Activated CD4-positive, alpha-beta T cell treated with anti-CD3 and anti-CD28 coated beads for 48 hours (primary cell): ENCODE results near the gene ZNF598.
A peak's percentile ranks its signal among the peaks of the same experiment; 100 is the strongest.

ENCODE experiments used
- DNase-seq: peaks from one replicate; pipeline ENCODE4 v3.0.0-alpha.2; 2020

Gene ZNF598

DNA sequence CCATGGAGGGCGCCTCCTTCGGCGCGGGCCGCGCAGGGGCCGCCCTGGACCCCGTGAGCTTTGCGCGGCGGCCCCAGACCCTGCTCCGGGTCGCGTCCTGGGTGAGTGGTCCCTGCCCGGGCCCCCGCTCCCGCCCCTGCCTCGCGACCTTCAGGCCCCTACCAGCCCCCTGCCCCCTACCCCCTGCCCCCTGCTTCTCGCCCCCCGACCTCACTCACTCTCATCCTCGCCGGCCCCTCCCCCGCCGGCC lies 19.6 kb downstream of the ZNF598 start:
- DNase-seq: no peak

- no peak for DNase-seq
Observed at GRCh38 chr16:1989209-1990100, 20.2 kb downstream of the ZNF598 start, which contains the start of gene SYNGR3. SYNGR3 (plus strand) TSS chr16:1989970; CDS start chr16:1990103, 133 bp downstream.

- DNase-seq: no peak
Observed at GRCh38 chr16:1987198-1987597, 22.4 kb downstream of the ZNF598 start.

DNA sequence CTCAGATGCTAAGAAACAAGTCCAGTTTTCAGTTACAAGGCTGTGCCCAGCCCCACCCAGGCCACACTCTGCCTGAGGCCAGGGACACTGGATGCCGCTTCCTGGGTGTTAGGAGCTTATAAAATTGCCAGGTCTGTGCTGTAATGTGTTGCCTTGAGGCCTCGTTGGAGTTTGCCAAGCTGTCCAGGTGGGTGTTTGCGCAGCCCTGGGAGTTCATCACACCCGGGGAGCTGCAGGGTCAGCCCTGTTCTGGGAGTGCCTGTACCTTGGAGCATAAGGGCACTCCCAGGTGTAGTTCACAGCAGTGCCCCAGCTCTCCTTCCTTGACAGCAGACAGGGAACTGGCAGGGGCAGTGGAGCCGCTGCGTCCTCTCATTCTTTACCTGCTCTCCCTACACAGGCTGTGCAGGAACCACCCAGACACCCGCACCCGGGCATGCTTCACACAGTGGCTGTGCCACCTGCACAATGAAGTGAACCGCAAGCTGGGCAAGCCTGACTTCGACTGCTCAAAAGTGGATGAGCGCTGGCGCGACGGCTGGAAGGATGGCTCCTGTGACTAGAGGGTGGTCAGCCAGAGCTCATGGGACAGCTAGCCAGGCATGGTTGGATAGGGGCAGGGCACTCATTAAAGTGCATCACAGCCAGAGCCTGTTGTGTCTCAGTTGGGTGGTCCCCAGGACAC lies 24.0 kb downstream of the ZNF598 start:
- DNase-seq: no peak

DNA sequence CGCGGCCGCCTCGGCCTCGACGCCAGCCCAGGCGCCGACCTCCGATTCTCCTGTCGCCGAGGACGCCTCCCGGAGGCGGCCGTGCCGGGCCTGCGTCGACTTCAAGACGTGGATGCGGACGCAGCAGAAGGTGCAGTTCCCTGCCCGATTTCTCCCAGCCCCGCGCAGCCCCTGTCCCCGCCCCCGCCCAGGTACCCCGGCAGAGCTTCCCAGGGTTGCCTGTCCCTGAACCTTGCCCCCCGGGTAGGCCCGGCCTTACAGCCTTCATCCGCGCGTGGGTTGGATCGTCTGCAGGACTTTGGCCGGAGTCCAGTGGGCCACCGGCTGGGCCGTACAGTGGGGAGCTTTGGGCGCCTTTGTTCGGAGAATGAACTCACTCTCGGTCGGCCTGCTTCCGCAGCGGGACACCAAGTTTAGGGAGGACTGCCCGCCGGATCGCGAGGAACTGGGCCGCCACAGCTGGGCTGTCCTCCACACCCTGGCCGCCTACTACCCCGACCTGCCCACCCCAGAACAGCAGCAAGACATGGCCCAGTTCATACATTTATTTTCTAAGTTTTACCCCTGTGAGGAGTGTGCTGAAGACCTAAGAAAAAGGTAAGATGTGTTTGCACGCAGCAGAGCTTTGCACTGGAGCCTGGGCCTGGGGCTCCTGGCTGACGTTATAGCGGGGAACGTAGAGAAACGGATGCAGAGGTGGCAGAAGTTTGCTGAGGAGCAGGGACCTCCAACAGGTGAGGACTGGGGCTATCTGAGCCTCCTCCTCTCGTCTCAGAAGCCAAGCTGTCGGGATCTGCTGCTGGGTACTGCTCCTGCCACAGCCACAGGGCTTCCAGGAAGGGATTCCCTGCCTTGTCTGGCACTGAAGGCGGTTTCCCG lies 25.0 kb downstream of the ZNF598 start:
- DNase-seq: no peak

DNA sequence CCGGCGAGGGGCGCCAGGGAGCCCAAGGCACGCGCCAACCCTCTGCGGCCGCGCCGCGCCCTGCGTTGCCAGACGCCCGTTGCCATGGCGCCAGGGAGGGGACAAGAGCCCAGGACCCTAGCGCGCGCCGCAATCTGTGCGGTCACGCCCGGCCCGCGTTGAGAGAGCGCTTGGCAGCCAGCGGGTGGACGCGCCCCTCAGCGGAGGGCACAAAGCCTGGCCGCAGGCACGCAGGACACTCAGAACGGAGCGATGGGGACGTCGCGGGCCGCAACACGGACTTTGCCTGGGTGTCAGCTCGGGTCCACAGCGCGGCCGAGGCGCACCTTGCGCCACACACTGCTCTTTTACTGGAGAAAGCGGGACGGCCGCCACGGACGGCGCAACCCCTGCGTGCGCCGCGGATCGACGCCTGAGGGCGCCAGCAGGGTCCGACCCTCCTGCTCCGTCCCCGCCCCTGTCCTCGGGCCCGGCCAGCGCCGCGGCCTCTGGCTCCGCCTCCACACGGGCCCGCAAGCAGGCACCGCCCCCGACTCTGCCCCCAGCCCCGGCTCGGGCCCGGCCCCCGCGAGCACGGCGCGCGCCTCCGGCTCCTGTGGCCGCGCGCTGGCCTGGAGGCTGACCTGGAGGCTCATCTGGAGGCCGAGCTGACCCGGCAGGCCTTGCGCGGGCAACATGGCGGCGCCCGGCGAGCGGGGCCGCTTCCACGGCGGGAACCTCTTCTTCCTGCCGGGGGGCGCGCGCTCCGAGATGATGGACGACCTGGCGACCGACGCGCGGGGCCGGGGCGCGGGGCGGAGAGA lies 25.9 kb downstream of the ZNF598 start, which contains the start of gene GFER:
GFER (plus strand) TSS at position 650 of the 803 bp plus-strand sequence; CDS start at position 676, 26 bp downstream.
- peak; percentile 77 for DNase-seq

DNA sequence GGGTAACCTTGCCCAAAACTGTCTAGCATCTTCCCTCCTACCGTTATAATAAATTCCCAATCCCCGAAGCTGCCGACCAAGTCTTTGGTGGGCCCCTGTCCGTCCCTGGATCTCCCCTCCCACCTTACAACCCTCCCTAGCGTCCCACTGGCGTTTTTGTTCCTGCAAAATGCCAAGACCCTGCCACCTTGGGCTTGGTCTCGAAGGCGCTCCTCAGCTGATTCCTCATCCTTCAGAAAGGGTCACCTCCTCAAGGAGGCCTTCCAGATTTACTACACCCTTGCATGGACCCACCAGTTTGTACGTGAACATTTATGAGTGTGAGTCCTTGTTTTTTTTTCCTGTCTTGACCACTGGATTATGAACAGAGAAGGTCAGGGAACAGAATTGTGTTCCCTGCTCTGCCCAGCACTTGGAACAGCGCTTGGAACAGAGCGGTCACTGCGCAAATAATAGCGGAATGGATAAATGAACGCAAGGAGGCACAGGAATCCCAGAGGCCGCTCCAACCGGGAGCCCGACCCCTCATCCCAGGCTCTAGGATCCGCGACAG lies 26.6 kb downstream of the ZNF598 start:
- no peak for DNase-seq

- no peak for DNase-seq
Observed at GRCh38 chr16:1982013-1982433, 27.6 kb downstream of the ZNF598 start.

DNA sequence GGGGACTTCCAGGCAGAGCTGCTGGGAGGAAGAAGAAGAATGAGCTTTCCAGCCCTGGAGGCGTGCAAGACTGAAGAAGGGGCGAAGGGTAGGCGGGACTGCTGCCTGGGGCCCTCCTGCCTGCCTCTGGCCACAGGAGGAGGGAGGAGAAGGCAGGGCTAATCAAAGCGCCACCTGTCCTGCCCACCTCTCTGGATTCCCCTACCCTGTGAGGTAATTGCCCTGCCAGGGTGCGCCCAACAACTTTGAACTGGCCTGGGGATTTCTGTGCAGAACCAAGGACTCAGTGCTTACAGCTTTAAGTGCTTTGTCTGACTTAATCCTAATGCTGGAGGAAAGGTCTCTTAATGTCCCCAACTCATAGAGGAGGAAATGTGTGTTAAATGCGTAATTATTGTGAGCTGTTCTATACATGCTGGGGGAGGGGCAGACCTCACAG lies 28.2 kb downstream of the ZNF598 start, which contains the start of gene NOXO1:
NOXO1 (minus strand) TSS at position 72 of the 439 bp plus-strand sequence. CDS start 290 bp downstream, outside the sequence.
- no peak for DNase-seq

- no peak for DNase-seq
Observed at GRCh38 chr16:1980770-1981087, 28.9 kb downstream of the ZNF598 start.

DNA sequence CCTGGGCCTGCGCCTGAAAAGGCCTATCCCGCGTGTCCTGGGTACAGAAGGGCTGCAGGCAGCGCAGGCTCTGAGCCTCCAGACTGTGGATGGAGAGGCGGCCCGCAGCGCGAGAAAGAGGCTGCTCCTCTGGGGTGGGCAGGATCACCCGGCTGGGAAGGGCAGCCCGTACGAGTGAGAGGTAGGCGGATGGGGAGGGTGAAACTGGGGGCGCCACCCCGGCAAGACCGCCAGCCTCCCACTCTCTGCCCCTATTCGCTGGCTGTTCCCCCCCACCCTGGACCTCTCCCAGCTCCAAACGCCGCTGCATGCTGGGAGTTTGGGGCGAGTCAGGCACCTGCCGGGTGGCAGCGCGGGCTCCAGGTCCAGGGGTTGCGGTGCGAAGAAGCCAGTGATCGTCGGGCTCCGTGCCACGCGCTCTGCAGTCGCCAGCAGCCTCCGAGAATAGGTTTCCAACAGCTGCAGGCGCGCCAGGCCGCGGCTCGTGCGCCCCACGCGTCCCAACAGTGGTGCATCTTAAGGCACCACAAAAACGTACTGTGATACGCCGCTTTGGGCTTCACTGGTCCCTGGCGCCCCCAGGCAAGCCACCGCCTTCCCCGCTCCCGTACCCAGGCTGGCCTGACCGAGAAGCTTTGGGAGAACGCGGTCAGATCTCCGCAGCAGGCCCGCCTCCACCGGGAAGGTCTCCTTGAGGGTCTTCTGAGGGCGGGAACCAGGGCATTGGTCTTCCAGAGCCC lies 29.4 kb downstream of the ZNF598 start:
- DNase-seq: peak; percentile 36

GRCh38 chr16:1979271-1980029 lies 30.2 kb downstream of the ZNF598 start:
- peak; percentile 55 for DNase-seq

GRCh38 chr16:1978476-1979120 lies 31.0 kb downstream of the ZNF598 start:
- DNase-seq: no peak

GRCh38 chr16:1977875-1978268 lies 31.7 kb downstream of the ZNF598 start:
- DNase-seq: no peak

DNA sequence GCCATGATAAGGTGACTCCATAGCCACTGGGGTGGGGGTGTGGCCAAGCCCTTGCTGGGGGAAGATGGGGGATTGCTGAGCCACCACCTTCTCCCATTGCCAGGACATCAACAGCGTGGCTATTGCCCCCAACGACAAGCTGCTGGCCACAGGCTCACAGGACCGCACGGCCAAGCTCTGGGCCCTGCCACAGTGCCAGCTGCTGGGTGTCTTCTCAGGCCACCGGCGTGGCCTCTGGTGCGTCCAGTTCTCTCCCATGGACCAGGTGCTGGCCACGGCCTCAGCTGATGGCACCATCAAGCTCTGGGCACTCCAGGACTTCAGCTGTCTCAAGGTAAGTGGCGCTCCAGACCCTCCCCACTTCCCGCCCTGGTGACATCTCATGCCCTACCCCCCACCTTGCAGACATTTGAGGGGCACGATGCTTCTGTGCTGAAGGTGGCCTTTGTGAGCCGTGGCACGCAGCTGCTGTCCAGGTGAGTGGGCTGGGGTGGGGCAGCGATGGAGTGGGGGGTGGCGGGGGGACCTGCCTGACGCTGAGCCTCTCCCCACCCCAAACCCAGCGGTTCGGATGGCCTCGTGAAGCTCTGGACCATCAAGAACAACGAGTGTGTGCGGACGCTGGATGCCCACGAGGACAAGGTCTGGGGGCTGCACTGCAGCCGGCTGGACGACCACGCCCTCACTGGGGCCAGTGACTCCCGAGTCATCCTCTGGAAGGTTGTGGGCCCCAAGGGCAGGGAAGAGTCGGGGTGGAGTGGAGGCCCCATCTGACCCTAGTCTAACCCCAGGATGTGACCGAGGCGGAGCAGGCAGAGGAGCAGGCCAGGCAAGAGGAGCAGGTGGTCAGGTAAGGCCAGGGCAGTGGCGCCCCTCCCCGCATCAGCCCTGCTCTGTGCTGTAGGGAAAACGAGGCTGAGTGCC lies 32.4 kb downstream of the ZNF598 start:
- no peak for DNase-seq

- DNase-seq: no peak
Observed at GRCh38 chr16:1976216-1976520, 33.5 kb downstream of the ZNF598 start.

DNA sequence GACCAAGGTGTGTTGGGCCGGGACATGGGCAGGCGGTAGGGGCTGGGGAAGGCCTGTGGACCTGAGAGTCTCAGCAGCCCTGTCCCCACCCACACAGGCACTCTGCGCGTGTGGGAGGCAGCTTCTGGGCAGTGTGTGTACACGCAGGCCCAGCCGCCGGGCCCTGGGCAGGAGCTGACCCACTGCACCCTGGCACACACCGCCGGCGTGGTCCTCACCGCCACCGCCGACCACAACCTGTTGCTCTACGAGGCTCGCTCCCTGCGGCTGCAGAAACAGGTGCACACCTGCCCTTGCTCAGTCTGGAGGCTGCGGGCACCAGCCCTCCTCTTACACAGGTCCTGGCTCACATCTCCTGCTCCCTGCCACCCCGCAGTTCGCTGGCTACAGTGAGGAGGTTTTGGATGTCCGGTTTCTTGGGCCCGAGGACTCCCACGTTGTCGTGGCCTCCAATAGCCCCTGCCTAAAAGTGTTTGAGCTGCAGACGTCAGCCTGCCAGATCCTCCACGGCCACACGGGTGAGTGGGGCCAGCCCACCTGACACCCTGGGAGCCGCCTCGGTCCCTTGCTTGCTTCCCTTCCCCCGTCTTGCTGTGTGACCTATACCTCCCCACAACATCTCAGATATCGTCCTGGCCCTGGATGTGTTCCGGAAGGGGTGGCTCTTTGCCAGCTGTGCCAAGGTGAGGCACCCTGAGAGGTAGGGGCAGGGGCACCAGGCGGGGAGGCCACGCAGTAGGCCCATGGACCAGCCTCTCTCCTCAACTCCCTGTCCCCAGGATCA lies 34.0 kb downstream of the ZNF598 start:
- DNase-seq: no peak
